Mucosa of descending colon (tissue), 3 donors: Measurements from ENCODE around the gene PARVB. TPM values are rescaled to one million over a fixed set of nuclear protein-coding genes. Genes with fewer than 3 reads are reported as not detected.

Experiments
- ATAC-seq: fragments of 200-7000 bp; cut with Tn5 transposase; one replicate; pipeline ENCODE4 v1.9.1; 2020; ENCODE audit warnings: mild to moderate bottlenecking, moderate library complexity
- DNase-seq, 3 donors: peaks; one replicate each; pipeline ENCODE4 v3.0.0-alpha.2; 2020
- H3K36me3 ChIP-seq: fragments of 200-600 bp; one replicate; pipeline ENCODE4 v1.8.0; 2021; ENCODE audit warnings: low read depth, mild to moderate bottlenecking
- H3K4me1 ChIP-seq: fragments of 200-600 bp; one replicate; pipeline ENCODE4 v1.8.0; 2021; ENCODE audit warnings: low read depth, mild to moderate bottlenecking
- H3K4me3 ChIP-seq: fragments of 200-600 bp; one replicate; pipeline ENCODE4 v1.8.0; 2021; ENCODE audit warnings: mild to moderate bottlenecking
- H3K9me3 ChIP-seq: fragments of 200-600 bp; one replicate; pipeline ENCODE4 v1.8.0; 2021; ENCODE audit warnings: mild to moderate bottlenecking
- intact Hi-C, 2 donors: fragments of 100-400 bp; cut with DNase I in 1 of 2; cut with micrococcal nuclease in 1 of 2; formaldehyde crosslinking; loops; one replicate each; pipeline versions ENCODE4 v1.11.0 to v1.11.1; 2022; cut with DNase I, micrococcal nuclease
- total RNA-seq, 3 donors: library from RNA; stranded (reverse); fragmentation: NEBNext Ultra II Directional in 2 of 3; extraction: Animal tissue kit (Norgen Biotek cat#: 25700) in 2 of 3; gene quantifications; one replicate each; pipeline versions ENCODE4 v1.2.1 to v1.2.4, GENCODE V29; 2021 to 2023
- TF ChIP-seq, protein P1 (sequence below): fragments of 200-600 bp; IDR thresholded peaks from one replicate; pipeline ENCODE4 v1.8.0; 2022; ENCODE audit warnings: antibody characterized with exemption, mild to moderate bottlenecking
- donor health status: DM: no; HTN: no; CAD: no; lungs with moderate emphysema.
- donor health status: DM: no; HTN: no; CAD: no.
- donor health status: DM: no; HTN: yes; CAD: no.

Gene PARVB
- total RNA-seq, 3 donors from 2014 or later, result 5.2 to 35.7 (median 14.9) TPM

DNA sequence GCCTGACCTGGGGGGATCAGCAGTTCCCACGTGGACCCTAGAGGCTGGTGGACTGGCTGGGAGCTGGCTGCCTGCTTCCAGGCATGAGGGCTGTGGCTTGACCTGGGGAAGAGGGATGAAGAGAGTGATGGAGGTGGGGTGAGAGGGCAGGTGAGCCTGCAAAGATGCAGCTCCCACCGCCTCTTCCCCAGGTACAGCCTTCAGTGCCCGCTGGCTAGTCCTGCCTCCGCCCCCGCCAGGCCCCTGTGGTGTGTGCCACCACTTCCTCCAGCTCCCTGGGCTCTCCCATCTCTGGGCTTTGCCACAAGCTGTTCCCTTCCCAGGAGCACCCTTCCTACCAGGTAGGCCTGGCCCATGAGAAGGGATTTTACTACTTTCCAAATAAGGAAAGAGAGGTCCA lies 175.8 kb downstream of the PARVB start:
- no peaks in the 10 kb centered on the region for H3K9me3 ChIP-seq
- H3K4me1 ChIP-seq, result no peaks in the 10 kb centered on the region
- H3K4me3 ChIP-seq, result no peak overlapping the region
- no peak for ATAC-seq
- no peaks in the 10 kb centered on the region for H3K36me3 ChIP-seq
- intact Hi-C loops, result no loop called here
- TF ChIP-seq, protein P1, sequence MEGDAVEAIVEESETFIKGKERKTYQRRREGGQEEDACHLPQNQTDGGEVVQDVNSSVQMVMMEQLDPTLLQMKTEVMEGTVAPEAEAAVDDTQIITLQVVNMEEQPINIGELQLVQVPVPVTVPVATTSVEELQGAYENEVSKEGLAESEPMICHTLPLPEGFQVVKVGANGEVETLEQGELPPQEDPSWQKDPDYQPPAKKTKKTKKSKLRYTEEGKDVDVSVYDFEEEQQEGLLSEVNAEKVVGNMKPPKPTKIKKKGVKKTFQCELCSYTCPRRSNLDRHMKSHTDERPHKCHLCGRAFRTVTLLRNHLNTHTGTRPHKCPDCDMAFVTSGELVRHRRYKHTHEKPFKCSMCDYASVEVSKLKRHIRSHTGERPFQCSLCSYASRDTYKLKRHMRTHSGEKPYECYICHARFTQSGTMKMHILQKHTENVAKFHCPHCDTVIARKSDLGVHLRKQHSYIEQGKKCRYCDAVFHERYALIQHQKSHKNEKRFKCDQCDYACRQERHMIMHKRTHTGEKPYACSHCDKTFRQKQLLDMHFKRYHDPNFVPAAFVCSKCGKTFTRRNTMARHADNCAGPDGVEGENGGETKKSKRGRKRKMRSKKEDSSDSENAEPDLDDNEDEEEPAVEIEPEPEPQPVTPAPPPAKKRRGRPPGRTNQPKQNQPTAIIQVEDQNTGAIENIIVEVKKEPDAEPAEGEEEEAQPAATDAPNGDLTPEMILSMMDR, result no peak
- DNase-seq, result no peak

DNA sequence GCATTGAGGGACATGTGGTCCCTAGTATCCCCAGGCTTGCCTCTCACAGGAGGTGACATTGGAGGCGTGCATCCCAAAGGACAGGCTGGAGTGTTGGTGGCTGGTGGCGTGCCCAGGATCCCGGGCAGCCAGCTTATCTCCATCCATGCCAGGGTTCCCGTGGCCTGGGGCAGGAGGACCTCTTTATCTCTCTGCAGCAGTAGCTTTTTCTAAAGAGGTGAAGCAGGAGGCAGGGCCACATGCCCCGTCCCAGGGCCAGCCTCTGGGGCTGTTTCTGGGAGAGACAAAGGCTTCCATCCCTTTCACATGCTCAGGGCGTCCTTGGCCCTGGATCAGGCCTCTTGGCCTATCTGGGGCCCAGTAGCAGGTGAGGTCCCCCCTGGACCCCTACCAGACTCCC lies 176.3 kb downstream of the PARVB start:
- no peaks in the 10 kb centered on the region for H3K36me3 ChIP-seq
- no peak overlapping the region for H3K4me3 ChIP-seq
- no peaks in the 10 kb centered on the region for H3K4me1 ChIP-seq
- DNase-seq (no peak), ATAC-seq (no peak)
- no peaks in the 10 kb centered on the region for H3K9me3 ChIP-seq
- TF ChIP-seq, protein P1, result no peak
- intact Hi-C loops, result no loop called here

DNA sequence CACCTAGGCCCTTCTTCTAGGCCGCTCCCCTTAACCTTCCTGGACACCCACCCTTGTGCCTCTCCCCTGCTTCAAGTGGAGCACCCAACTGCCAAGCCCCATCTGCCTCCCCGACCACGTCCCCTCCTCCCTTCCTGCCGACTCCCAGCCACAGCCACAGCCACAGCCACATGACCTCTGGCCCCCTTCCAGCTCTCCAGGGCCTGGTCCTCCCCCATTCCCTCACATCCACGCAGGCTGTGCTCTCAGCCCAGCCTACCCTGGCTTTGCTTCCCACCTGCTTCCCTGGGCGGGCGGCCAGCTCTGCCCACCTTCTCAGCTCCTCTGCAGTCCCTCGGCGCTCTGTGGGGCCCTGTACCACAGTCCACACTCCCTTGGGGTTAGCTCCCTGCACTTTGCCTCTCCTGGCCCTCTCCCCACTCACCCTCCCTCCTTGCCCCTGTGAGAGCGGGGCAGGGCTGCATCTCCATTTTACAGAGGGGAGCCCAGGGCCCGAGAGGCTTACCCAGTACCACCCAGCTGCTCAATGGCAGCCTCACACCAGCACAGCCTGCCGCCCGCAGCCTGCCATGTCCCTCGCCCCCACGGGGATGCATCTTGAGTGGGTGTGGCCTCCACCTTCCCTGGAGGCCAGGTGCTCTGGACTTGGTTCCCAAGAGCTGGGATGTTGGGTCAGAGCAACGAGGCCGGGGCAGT lies 176.9 kb downstream of the PARVB start:
- intact Hi-C loops, result no loop called here
- ATAC-seq (no peak), DNase-seq (peak in 2 of 3 donors; percentile 8 to 35)
- H3K36me3 ChIP-seq, result no peaks in the 10 kb centered on the region
- TF ChIP-seq, protein P1, result no peak
- H3K4me1 ChIP-seq, result no peaks in the 10 kb centered on the region
- no peak overlapping the region for H3K4me3 ChIP-seq
- no peaks in the 10 kb centered on the region for H3K9me3 ChIP-seq

DNA sequence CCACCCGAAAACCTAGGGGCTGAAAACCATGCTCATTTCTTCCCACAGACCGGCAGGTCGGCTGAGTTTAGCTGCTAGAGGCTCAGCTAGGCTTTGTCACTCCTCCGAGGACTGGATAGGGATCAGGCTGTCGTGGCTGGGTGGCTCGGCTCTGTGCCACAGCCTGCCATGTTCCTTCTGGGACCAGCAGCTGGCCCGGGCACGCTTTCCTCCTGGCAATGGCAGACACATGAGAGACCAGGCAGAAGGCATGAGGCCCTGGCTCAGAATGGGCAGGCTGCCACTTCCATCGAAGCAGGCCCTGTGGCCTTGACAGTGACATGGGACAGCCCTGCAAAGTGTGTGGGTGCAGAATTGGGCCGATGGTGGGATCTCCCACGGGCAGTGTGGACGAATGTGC lies 177.6 kb downstream of the PARVB start:
- TF ChIP-seq, protein P1, result no peak
- DNase-seq, result peak in 1 of 3 donors; percentile 33
- intact Hi-C loops, result no loop called here
- H3K4me1 ChIP-seq, result no peaks in the 10 kb centered on the region
- H3K36me3 ChIP-seq, result no peaks in the 10 kb centered on the region
- H3K4me3 ChIP-seq, result no peak overlapping the region
- H3K9me3 ChIP-seq, result no peaks in the 10 kb centered on the region
- no peak for ATAC-seq

DNA sequence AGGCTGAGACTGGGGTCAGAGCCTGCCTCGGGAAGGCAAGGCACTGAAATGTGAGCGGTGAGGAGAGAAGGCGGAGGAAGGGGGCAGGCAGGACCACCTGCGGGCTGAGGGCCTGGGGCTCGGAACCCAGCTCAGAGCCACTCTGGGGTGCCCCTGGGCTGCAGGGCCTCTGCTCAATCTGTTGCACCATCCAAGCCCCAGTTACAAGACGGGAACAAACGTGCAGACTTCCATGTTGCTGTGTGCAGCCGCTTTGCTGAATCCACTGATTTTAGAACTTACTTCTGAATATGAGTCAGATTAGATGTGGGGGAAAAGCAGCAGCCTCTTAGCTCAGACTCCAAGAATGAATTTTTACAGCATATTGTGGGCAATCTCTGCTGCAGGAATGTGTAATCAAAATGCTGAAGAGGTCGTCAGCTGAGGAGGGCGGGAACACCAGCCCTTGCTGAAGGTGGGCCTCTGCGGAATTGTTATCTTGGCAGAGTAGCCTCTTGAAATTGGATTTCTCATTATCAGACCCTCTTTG lies 178.2 kb downstream of the PARVB start:
- intact Hi-C loops, result no loop called here
- H3K4me1 ChIP-seq, result no peaks in the 10 kb centered on the region
- ATAC-seq (no peak), DNase-seq (no peak)
- H3K9me3 ChIP-seq, result no peaks in the 10 kb centered on the region
- H3K4me3 ChIP-seq, result no peak overlapping the region
- TF ChIP-seq, protein P1, result no peak
- H3K36me3 ChIP-seq, result no peaks in the 10 kb centered on the region
